Right lobe of liver (tissue), 6 donors: ENCODE data around the gene IL17REL. TPM values are rescaled to one million over a fixed set of nuclear protein-coding genes. Genes with fewer than 3 reads are reported as not detected.

Experiments
- ATAC-seq, 4 donors: fragments of 200-7000 bp; cut with Tn5 transposase; one replicate each; pipeline ENCODE4 v1.9.1; 2020; ENCODE audit warnings: mild to moderate bottlenecking in 4 of 4, moderate library complexity in 4 of 4
- DNase-seq, 3 donors: peaks; one replicate each; pipeline ENCODE4 v3.0.0-alpha.2; 2020
- H3K27ac ChIP-seq, 3 donors: fragments of 200-600 bp; one replicate each; pipeline ENCODE4 v1.8.0; 2022
- H3K27me3 ChIP-seq, 2 donors: fragments of 200-600 bp; one replicate each; pipeline ENCODE4 v1.8.0; 2022
- H3K36me3 ChIP-seq, 4 donors: fragments of 200-600 bp; sonication (generic) in 1 of 4; one replicate each; pipeline versions ENCODE4 v1.5.1 to v1.8.0; 2017 to 2022; ENCODE audit warnings: control low read depth in 1 of 4
- H3K4me1 ChIP-seq, 4 donors: fragments of 200-600 bp; sonication (generic) in 1 of 4; one replicate each; pipeline versions ENCODE4 v1.5.1 to v1.8.0; 2017 to 2022; ENCODE audit warnings: control low read depth in 1 of 4
- H3K4me3 ChIP-seq, 3 donors: fragments of 200-600 bp; one replicate each; pipeline ENCODE4 v1.8.0; 2022
- H3K9me3 ChIP-seq, 4 donors: fragments of 200-600 bp; sonication (generic) in 1 of 4; one replicate each; pipeline versions ENCODE4 v1.5.1 to v1.8.0; 2017 to 2022; ENCODE audit warnings: control low read depth in 1 of 4
- POLR2A ChIP-seq: fragments of 450-650 bp; IDR thresholded peaks from one replicate; pipeline ENCODE4 v1.6.1; 2017; ENCODE audit warnings: antibody characterized with exemption, mild to moderate bottlenecking
- WGBS: methylation state at CpG from one replicate; pipeline ENCODE4 v1.1.6; 2018; ENCODE audit warnings: low coverage, low lambda C conversion rate; ENCODE audit not compliant: insufficient coverage; ENCODE audit errors: missing lambda C conversion rate; 5-methylcytosine and 5-hydroxymethylcytosine counted together
- intact Hi-C, 2 donors: fragments of 100-400 bp; cut with DNase I; formaldehyde crosslinking; loops; one replicate each; pipeline versions ENCODE4 v1.11.2 to v1.14.1; 2022
- total RNA-seq, 6 experiments: library from RNA; depleted of rRNA in 2 of 6; stranded (reverse); fragments of >200 nt in 2 of 6; fragmentation: NEBNext Ultra II Directional in 3 of 6; extraction: Animal tissue kit (Norgen Biotek cat#: 25700) in 3 of 6; gene quantifications; one replicate each; pipeline versions ENCODE4 v1.1.0 to v1.2.4, GENCODE V29; 2016 to 2023
- TF ChIP-seq, protein P1 (sequence below), 4 donors: fragments of 200-600 bp in 3 of 4; fragments of 450-650 bp in 1 of 4; IDR thresholded peaks; one replicate each; pipeline versions ENCODE4 v1.5.1 to v1.8.0; 2016 to 2022; ENCODE audit warnings: antibody characterized with exemption in 4 of 4, mild to moderate bottlenecking in 2 of 4
- donor health status: DM: no; HTN: yes; CAD: no.
- donor health status: DM: no; HTN: no; CAD: no.
- donor health status: DM: no; HTN: no; CAD: no.
- donor health status: DM: no; HTN: yes; CAD: no.
- donor health status: DM: no; HTN: yes; CAD: no.

The IL17REL gene
- total RNA-seq, 6 experiments from 2014 or later, result not detected

DNA sequence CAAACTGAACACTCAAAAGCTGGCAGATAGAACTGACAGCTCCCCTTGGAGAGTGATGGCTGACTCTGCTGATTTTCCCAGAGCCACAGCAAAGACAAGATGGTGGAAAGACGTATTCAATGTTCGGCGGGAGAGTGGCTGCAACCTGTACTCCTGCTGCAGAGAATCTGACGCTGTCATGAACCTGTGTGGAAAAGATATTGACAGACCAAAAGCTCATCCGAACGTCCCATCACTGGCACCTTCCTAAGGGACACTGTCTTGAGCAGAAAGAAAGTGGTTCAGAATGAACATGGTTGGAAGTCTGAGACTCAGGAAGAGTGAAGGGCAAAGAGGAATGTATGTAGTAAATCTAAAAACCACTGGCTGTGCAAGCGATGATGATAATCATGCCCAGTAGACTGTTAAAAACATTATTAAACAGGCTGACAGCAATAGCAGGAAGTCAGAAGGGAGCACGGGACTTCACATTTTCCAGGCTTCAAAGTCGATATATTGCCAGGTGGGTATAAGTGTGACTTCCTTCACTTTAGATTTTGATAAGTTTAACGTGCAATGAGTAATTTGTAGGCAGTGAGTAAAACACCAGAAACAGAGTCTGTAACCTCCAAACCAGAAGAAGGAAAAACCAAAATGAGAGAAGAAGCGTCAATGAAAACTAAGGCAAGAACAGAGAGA is 6.2 kb upstream of the IL17REL start:
- H3K27me3 ChIP-seq, result peaks cover 0 to 14% of the 10 kb centered on the region in 2 donors

DNA sequence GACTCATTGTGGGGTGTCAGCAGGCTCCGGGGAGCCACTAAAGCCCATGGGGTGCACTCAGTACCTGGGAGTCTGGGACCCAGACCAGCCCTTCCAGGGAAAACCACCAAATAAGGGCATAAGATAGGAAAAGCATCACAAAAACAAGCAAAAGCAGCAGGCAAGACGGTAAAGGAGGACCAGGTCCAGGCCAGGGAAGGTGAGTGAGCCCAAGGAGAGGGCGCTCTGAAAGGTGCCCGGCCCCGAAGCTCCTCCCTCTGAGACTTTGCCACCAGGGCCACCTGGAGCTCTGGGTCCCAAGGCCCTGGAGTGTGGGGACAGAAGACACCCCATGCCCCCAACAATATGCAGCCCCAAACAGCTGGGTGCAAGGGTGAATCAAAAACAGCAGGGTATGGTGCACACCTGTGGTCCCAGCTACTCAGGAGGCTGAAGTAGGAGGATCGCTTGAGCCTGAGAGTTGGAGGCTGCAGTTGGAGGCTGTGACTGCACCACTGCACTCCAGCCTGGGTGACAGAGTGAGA is 5.2 kb upstream of the IL17REL start:
- H3K4me3 ChIP-seq, result no peak overlapping the region
- H3K27me3 ChIP-seq, result peaks cover 0 to 14% of the 10 kb centered on the region in 2 donors
- H3K36me3 ChIP-seq, result no peaks in the 10 kb centered on the region
- no peaks in the 10 kb centered on the region for H3K9me3 ChIP-seq
- WGBS, result 74% methylated on average over 4 of the region's 6 CpGs
- intact Hi-C loops, result no loop called here
- H3K4me1 ChIP-seq, result peaks cover 0 to 2% (median 0%) of the 10 kb centered on the region in 4 donors
- H3K27ac ChIP-seq, result no peak overlapping the region
- DNase-seq (no peak), ATAC-seq (no peak)
- no peak for TF ChIP-seq POLR2A
- TF ChIP-seq, protein P1, sequence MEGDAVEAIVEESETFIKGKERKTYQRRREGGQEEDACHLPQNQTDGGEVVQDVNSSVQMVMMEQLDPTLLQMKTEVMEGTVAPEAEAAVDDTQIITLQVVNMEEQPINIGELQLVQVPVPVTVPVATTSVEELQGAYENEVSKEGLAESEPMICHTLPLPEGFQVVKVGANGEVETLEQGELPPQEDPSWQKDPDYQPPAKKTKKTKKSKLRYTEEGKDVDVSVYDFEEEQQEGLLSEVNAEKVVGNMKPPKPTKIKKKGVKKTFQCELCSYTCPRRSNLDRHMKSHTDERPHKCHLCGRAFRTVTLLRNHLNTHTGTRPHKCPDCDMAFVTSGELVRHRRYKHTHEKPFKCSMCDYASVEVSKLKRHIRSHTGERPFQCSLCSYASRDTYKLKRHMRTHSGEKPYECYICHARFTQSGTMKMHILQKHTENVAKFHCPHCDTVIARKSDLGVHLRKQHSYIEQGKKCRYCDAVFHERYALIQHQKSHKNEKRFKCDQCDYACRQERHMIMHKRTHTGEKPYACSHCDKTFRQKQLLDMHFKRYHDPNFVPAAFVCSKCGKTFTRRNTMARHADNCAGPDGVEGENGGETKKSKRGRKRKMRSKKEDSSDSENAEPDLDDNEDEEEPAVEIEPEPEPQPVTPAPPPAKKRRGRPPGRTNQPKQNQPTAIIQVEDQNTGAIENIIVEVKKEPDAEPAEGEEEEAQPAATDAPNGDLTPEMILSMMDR (IDR thresholded peaks at IDR 0.05), result no peak

More for the DNA sequence above, 6.2 kb upstream of the IL17REL start:
- Histone ChIP-seq H3K4me1 (peaks cover 0 to 2% (median 0%) of the 10 kb centered on the region in 4 donors), H3K36me3 (no peaks in the 10 kb centered on the region), H3K27ac (no peak overlapping the region), H3K9me3 (no peaks in the 10 kb centered on the region), H3K4me3 (no peak overlapping the region)
- WGBS, result 51% methylated on average over 11 of the region's 11 CpGs
- ATAC-seq (no peak), DNase-seq (no peak)
- TF ChIP-seq, protein P1 (IDR thresholded peaks at IDR 0.05), result no peak
- no peak for TF ChIP-seq POLR2A
- intact Hi-C loops, result no loop called here

DNA sequence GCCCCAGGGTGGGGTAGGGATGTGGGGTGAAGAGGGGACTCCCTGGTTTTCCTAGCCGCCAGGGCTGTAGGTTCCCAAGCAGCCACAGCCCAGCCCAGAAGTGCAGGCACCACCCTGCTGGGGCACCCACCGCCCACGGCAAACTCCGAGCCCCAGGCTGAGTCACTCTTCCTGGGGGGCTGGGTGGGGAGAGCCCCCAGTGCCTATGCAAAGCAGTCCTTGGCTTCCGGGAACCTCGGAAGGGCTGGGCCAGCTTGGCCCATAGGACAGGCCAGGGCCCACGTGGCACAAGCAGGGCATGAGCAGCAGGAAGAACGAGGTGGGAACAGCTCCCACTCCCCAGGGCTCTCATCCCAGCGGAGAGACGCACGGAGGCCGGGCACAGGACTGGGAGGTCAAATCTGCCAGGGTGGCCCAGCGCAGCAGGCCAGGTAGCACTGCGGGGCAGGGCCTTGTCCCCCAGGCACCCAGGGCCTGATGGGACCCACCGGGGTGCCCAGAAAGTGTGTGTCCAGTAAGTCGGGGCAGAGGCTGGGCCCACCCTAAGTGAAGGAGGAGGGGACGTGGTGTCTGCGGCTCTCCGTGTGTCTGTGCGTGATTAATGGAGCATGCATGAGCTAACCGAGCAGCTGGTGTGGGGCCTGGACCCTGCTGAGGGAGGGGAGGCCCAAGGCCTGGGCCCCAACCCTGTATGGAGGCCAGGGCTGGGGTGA is 4.6 kb upstream of the IL17REL start:
- H3K4me1 ChIP-seq, result peaks cover 0 to 2% (median 0%) of the 10 kb centered on the region in 4 donors
- no peak overlapping the region for H3K4me3 ChIP-seq
- H3K36me3 ChIP-seq, result no peaks in the 10 kb centered on the region
- peaks cover 0 to 16% of the 10 kb centered on the region in 2 donors for H3K27me3 ChIP-seq
- DNase-seq (peak in 1 of 3 donors; percentile 14), ATAC-seq (peak in 1 of 4 donors; percentile 16)
- WGBS, result 67% methylated on average over 2 of the region's 21 CpGs
- no peak overlapping the region for H3K27ac ChIP-seq
- H3K9me3 ChIP-seq, result no peaks in the 10 kb centered on the region
- intact Hi-C loops, result no loop called here
- TF ChIP-seq POLR2A, result no peak
- TF ChIP-seq, protein P1 (IDR thresholded peaks at IDR 0.05), result no peak

DNA sequence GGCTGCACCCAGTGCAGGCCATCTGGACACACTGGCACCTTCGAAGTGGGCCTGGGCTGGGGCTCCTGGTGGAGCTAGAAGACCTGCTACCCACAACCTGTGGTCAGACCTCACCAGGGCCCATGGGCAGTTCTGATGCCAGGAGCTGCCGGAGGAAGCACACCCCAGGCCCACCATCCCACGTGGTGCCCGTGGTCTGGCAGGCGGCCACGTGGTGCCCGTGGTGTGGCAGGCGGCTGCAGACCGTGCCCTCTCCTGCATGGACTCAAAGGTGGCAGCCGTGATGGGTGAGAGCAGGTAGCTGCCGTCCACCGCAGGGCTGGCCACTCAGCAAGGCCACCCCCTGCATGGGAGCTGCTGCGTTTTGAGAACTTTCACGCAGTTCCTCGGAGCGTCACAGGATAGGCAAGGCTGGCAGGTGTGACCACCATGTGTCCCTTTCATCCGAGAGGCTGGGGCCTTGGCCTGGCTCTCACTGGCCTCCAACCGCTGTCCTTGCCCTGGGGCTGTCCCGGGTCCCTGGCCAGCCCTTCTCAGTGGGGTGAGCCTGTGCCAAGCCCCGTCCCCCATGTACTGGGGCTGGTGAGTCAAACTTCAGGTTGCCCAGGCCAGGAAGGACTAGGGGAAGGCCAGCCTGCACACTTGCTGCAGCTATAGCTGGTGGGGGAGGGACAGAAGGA is 3.9 kb upstream of the IL17REL start:
- TF ChIP-seq, protein P1 (IDR thresholded peaks at IDR 0.05), result no peak
- TF ChIP-seq POLR2A, result no peak
- Histone ChIP-seq H3K4me3 (no peak overlapping the region), H3K4me1 (peaks cover 0 to 2% (median 0%) of the 10 kb centered on the region in 4 donors), H3K9me3 (no peaks in the 10 kb centered on the region), H3K36me3 (no peaks in the 10 kb centered on the region), H3K27me3 (peaks cover 0 to 23% of the 10 kb centered on the region in 2 donors), H3K27ac (no peak overlapping the region)
- DNase-seq (no peak), ATAC-seq (no peak)
- intact Hi-C loops, result no loop called here
- no CpG with 5 or more reads among the region's 20 CpGs for WGBS
